RPMI7951 (cell line): ENCODE data around the gene ZBTB7C. TPM values are rescaled to one million over a fixed set of nuclear protein-coding genes. Genes with fewer than 3 reads are reported as not detected.

Experiments
- DNase-seq: peaks from one replicate; pipeline ENCODE4 v3.0.0-alpha.2; 2012; ENCODE audit warnings: low read depth
- total RNA-seq: library from RNA; depleted of rRNA; stranded (reverse); fragments of >200 nt; shearing (Covaris generic); gene quantifications from 2 replicates; pipeline ENCODE4 v1.2.3, GENCODE V29; 2014

Gene ZBTB7C
- total RNA-seq, 1 experiment from 2014 or later = 0.12 TPM

DNA sequence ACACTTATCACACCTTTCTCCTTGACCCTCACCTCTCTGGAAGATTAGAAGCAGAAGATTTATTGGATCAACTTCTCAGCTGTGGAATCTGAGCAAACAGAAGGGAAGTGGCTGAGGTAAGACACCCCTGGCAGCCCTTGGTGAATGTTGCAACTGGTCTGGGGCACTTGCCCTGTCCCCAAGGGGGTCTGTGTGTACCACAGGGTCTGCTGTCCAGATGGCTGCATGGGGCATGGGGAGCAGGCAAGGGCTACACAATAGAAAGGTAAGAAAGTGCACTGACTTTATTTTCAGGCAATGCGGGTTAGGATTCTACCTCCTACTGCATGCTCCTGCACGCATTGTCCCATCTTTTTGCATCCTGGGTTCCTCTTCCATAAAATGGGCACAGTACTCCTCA is 240.3 kb downstream of the ZBTB7C start:
- no peak for DNase-seq

DNA sequence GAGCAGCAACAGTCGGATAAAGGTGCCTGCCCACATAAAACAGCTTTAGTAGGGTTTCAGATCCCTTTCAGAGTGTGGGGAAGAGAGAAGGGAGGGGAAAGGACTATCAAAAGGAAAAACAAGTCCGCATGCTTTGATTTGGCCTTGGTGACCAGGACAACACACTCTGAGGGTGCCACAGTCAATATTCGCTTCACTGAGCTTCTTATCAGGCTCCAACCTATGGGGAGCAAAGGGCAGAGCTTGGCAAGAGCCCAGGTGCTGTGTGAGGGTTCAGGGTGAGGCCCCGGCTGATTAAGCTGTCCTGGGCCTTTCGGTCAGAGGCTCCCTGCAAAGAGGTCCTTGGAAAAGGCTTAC is 241.3 kb downstream of the ZBTB7C start:
- no peak for DNase-seq

DNA sequence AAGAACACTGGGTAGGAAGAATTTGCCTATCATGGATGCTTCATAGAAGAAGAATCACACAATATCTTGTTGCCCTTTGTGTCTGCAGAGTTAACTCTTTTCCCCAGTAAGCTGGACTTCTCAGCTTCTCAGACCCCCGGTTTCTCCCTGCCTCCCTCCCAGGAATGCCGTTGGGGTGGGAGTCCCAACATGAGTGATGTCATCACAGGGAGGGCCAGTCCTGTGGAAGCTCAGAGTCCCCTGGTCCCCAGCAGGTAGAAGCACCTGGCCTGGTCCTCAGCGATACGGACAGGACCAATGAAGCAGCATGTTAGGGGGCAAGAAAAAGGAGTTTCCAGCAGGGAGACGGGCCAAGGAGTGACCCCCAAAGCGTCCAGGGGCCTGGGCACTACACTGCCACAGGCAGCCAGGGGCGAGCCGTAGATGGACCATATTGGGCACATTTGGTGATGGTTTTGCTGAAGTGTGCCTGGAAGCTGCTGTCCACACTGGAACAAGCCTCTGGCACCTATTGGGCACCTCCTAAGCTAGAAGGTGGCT is 242.8 kb downstream of the ZBTB7C start:
- no peak for DNase-seq

DNA sequence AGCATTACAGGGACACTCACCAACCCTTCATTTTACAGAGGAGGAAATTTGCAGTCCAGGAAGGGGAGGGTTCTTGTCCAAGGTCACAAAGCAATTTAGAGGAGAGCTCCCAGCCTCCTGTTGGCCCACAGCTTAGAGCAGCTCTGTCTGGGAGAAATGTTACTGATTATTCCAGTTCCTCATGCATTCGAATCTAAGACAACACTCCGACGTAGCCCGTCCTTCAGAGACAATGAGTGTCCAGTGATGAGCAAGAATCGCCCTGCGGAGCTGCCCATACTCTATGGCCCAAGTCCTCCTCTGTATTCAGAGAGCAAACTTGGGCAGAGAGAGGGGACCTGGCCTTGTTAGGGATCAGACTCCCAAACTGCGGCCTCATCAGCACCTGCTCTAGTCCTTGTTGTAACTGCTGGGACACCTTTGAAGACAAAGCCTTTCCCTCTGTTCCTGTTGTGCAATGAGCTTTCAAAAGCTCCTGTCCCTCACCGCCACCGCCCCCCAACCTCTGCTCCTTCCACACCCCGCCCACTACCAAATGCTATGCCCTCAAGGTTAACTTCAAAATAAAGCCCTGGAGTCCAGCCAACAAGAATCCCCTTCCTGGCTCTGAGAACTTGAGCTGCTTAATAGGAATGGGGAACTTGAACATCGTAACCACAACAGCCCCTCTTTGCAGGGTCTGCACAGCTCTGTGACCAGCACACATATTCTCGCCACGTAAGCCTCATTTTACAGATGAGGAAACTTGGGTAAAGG is 243.9 kb downstream of the ZBTB7C start:
- no peak for DNase-seq

DNA sequence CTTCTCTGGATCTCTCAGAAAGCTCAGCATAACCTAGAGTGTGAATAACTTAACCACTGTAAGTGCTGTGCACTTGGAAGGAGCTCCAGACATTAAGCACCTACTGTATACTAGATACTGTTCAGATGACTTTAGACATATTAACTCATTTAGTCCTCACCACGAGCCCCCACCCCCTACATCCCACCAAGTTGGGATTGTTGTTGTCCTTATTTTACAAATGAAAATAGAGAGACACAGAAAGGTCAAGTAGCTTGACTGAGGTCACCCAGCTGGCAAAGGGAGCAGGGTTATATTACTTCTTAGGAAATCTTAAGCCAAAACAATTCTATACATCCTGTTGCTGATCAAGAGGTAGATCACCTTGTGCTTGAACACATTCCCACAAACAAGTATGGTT is 244.5 kb downstream of the ZBTB7C start:
- DNase-seq = no peak

DNA sequence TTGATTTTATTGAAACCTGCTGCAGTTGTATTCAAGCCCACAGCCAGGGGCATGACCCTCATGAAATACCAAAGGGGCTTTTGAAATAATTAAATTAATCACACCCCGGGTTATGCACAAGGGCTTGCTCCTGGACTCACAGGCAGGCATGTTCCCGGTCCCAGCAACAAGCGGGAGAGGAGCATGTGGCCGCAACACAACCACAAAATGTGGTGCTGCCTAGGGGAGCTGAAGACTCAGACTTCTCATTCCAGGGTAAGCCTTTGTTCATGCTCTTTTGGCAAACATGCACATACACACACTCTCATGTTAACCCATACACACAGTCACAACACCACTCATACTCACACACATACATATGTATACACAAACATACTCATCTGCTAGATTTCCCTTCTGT is 245.1 kb downstream of the ZBTB7C start:
- no peak for DNase-seq

DNA sequence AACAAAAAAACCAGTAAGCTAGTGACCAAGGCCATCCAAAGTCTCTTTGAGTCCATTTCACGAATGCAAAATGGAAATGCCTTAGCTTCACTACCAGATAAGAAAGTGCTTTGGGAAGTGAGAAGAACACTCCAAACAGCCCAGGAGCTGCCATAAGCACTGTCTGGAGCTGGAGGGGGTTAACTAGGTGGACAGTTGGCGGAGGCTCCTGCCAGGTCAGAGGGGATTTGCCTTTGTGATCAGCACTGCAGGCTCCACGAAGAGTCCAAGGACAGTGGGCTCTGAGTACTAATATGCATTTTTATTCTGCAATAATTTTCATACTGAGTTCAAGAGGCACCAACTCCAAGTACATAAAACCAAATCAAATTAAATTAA is 245.5 kb downstream of the ZBTB7C start:
- no peak for DNase-seq

DNA sequence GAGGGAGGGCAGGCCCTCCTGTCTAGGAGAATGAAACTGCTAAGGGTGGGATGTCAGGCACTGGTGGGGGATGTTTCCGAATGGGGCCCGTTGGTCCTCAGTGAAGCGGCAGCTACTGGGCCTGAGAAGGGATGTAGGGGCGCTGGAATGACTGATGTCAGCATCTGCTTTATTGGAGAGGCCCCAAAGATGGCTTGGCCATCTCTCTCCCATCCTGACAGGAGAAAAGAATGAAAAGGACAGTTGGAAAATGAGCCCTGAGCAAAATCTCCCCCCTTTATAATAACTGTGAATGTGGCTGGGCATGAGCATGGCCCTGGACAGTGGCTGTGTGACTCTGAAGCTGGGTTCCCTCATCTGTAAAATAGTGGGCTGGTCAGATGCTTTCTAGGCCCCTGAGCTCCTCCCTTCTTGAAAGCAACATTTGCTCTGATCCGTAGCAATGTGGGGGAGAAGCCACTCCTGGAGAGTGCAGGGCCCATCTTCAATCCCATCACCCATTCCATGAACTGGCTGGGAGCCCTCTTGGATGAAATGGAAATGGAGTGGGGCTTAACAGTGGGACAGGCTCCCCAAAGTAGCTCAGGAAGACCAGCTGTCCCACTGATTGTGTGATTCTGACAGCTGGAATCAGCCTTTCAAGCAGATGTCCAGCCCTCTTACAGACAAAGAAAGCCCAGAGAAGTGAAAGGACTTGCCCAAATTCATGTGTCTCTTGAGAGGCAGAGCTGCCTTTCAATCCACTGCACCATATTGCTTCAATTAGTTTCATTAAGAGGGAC is 246.0 kb downstream of the ZBTB7C start:
- no peak for DNase-seq

DNA sequence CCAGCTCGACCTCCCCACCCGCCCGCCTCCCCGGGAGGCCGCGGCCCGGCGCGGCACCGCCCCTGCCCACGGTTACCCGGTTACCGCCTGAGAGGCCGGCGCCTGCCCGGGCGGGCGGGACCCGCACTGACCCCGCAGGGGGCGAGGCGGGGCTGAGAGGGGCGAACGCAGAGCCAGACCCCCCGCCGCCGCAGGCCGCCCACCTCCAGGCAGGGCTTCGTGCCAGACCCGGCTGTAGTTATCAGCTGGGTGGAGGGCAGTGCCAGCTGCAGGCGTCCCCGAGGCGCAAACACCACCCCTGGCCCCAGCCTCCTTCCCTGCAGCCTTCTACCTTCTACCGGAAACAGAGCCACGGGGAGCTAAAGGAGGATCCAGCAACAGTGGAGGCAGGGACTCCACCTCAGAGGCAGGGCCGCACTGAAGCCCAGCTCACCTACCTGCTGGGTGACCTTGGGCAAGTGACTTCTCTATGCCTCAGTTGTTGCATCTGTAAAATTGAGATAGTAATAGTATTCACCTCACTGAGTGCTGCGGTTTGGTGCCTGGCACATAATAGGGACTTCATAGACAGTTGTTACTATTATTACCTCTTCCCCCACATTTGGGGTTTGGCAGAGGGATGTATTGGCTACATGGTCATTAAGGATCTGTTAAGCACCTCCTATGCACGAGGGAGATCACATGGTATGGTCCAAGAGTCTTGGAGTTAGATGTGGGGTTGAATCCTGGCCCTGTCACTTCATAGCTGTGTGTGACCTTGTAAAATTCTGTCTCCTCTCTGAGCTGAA is 247.1 kb downstream of the ZBTB7C start:
- DNase-seq = no peak

DNA sequence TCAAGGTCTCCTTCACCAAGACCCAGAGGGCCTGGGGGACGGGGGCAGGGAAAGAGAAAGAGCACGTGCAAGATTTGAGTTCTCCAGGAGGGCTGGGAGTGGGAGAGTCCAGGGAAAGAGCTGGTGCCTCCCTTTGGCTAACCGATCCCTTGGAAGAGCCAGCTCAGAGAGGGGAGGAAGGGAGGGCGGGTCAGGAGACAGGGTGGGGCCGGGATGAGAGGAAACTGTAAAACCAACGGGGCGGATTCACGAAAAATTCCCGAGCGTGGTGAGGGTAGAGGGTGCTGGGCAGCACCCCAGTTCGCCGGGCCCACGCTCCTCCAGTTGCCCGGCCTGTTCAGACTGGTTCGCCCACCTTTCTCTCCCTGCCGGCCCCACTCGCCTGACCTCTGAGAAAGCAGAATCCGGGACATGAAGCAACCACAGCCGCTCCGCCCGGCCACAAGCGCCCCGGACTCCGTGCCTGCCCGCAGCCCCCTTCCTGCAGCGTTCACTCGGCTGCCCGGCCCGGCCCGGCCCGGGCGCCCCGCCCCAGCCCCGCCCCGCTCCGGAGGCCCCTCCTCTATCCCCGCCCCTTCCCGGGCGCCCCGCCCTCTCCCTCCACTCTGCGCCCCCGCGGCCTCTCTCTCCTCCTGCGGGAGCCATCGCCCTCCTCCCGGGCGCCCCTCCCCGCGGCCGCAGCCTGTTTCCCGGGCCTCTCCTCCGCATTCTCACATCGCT is 247.8 kb downstream of the ZBTB7C start:
- DNase-seq = peak; percentile 83

DNA sequence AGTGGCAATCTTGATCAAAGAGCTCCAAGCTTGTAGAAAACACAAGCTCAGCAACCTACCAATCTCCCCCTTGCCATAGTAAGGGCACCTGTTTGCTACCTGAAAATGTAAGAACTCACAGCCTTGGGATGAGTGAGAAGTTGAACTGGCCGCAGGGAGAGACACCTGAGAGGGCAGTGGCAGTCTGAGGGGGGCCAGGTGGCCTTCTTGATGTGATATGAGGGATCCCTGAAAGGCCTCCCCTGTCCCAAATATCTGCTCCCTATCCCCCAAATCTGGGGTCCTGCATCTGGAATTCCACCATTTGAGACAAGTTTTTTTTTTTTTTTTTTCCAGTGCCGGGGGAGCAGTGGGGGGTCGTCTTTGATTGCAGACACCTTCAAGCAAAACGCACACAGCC is 248.6 kb downstream of the ZBTB7C start:
- no peak for DNase-seq

DNA sequence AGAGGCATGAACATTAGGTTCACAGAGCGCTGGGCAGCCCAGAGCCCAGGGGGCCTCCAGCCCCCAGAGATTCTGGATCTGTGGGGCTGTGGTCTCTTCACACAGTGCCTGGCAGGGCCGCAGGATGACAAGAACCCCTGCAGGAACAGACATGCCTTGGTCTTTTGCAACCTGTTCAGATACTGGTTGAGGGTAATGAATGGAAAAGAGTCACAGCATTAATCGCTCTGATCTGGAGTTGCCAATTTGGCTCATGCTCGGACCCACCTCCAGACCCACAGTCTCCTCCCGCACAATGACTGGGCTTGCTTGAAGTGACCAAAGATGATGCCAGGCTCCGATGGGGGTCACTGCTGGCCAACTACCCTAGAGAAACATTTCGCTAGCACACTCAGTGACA is 249.4 kb downstream of the ZBTB7C start:
- DNase-seq = no peak

DNA sequence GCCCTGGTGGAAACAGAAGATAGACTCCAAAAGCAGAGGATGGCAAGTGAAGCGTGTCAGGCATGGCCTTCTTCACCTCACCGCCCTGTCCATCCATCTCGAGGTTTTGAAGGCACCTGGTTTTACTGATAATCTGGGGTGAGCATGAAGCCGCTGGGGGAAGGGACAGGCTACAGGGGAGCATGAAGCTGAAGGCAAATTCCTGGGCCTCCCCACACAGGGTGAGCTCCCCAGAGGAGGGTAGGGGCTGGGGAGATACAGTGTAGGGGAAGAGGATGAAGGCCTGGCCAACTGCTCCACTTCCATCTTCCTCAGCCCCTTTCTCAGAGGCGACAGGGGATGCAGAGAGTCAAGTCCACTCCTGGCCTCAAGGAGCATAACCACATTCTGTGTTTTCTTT is 250.5 kb downstream of the ZBTB7C start:
- no peak for DNase-seq

DNA sequence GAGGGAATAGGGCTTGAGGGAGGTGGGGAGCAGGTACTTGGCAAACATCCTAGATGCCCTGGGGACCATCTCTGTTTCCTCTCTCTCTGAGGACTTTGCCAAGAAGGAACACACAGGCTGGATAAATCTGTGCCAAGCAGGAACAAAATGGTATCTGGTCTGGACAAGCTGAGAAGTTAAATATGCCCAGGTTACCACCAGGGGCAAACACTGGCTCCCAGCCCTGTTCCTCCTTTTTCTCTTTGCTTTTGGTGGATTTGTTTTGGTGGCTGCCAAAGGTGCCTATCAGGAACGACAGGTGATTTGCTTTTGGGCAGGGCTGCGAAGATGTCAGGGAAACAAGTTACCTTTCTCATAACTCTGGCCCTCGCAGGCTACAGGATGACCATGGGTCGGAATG is 251.2 kb downstream of the ZBTB7C start:
- no peak for DNase-seq

DNA sequence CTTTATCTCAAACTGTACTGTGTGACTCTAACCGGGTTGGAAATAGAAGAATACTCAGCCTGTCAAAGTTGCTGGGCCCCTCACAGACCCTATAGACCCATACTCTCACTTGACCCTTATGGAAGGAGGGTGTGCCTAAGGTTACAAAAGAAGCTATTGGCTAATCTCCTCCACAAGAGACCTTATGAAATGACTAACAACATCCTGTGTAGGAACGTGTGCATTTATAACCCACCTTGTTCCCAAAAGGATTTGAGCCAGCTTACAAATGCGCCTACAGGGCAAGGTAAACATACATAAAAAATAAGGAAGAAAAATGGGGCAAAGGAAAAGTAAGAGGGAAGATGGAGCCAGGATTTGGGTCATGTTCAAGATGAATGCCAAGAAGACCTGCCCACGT is 253.3 kb downstream of the ZBTB7C start:
- DNase-seq = no peak

DNA sequence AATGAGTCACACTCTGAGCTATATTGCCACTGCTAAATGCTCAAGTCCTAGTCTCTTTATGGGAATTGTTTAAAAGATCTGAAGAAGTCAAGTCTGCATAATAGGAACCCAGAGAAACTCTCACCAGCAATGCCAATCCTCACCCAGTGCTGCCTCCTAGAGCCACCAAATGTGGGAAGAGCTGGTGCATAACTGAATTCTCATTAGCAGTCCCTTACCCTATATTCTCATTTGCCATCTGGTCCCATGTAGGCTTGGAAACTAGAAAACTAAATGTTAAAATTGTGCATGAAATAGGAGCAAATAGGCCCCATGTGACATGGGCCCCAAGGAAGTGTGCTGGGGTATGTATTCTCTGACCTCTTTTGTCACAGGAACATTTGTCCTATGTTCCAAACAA is 254.4 kb downstream of the ZBTB7C start:
- no peak for DNase-seq

DNA sequence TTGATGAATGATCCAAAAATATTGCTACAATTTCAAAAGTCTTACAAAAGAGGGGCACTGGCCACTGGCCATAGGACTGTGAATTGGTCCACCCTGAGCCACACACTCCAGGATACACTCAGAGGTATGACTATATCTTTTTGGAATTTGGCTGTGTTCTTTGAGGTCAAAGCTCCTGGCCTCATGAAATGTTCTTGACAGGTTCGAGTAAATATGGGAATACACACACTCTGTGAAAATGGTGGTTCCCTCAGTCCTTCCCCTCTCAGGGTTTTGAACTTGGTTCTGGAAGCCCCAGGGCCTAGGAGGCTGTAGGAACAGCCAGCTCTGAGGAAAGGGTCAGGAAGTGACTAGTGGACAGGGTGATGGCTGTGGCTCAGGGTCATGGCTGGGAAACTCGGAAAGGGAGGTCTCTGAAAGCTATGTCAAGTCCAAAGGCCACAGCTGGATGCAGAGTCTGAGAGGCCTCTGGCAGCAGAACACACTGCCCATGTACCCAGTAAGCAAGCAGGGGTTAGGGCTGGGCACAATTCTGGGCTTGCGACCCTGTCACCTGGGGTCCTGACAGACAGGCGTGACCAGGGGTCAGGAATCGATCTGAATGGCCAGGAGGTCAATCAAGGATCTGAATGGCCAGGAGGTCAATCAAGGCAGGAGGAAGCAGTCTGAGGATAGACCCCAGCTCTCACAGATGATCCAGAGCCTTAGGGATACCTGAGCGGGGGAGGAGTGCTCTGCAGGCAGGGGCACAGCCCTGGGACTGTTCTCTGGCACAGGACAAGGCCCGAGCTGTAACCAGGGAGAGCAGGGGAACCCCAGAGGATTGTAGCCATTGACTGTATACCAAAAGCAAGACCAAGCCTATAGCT is 255.3 kb downstream of the ZBTB7C start:
- DNase-seq = peak; percentile 80

DNA sequence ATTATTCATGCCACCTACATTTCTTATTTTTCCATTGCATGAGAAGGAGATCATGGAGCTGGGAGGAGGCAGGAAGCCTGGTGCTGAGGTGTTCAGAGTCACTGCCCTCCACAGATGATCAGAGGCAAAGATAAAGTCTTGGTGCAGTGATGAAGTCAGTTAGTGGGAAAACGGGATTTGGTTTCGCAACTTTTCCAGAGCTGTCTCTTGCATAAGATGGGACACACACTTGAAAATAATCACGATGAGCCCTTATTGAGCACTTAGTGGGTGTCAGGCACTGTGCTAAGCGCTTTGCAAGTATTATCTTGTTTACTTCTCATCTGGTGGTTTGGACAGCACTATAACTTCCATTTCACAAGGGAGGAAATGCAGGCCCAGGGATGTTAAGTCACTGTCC is 256.6 kb downstream of the ZBTB7C start:
- DNase-seq = peak; percentile 78

DNA sequence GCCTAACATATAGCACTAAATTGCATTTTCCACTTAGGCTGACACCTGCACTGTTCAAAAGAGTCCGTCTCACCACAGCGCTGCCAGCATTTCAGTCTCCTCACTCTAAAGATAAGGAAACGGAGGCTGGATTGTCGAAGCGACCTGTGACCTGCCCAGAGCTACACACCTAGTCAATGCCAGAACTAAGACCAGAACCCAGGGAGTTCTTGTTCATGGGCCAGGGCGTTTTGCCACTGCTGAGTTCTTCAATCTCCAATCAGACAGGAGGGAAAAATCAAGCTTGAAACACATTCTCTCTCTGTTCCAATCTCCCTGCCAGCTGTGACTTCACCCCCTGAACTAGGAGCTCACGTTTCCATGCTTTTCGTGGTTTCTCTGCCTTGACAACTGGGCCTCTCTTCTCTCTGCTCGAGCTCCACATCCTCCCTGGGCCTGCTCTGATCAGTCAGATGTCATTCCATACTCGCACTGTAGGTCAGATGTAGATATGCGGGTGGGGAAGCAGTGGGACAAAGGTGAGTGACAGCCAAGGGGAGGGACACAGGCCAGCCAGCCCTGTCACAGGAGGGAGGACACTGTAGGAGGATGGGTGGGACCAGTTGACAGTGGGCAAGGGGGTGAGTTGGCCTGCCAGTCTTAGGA is 257.6 kb downstream of the ZBTB7C start:
- peak; percentile 21 for DNase-seq

DNA sequence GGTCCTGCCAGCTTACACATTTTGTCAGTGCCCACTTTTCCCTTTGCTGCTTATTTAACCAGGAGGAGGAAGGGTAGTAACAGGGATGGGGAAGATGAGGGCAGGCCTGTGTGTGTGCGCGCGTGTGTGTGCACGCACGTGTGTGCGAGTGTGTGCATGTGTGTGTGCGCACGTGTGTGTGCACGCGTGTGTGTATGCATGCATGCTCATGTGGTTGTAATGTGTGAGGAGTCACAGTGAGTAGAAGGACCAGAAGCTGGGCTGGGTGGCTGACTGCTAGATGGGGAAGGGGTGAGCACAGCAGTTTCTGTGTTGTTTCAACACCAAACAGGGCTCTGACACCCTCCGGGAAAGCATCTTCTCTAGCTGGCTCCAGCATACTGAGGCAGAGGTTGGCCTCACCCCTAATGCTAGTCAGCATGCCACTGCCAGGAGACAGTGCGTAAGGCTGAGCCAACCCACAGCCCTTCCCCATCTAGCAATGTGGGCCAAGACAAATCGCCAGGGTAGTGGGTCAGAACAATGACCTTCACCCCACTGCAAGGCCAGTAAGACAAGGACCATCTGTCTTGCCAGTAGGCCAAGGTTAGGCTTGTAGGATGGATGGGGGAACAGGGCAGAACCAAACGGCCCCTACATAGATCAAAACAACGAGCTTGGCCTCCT is 260.0 kb downstream of the ZBTB7C start:
- no peak for DNase-seq
